Activated gamma-delta T cell (primary cell): ENCODE data around the gene MIF4GD.
"Not testable (repeated sequence)": the region's sequence is repeated elsewhere in the genome, so short reads cannot be mapped to it uniquely, and the experiment has no call there.

Experiments used
- DNase-seq: peaks from one replicate; lab custom pipeline; 2025; lab: John Stamatoyannopoulos, UW

The MIF4GD gene

DNA sequence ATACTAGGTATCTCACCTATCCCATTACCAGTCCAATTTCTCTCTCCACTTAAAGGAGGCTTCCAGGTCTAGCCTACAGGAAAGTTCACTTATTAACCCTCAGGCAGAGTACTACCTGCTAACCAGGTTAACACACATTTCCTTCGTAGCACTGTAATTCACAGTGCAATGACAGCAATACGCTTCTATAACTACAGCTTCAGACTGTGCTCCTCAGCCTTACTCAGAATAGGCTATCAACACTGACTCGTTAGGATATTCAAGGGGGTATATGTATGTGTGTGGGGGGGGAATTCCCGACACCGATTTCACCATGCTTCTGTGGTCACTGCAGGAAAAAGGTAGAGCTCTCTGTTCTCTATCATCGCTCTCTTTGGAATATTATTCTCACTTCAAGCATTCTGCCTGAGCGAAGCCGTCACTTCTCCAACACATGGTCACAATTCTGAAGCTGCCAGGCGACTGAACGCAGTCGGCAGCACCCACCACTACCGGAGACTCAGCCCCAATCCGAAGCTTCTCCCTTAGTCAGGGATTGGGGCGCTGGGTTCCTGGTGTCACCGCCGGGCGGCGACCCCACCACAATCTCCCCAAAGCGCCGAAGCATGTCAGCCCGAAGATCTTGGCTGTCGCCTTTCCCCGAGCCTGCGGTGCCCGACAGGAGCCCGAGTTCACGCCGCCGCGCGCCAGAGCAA is 10.2 kb downstream of the MIF4GD start:
- DNase-seq, result no peak

- DNase-seq, result not testable (repeated sequence)
Observed at GRCh38 chr17:75257228-75257627, 13.8 kb downstream of the MIF4GD start.

GRCh38 chr17:75255954-75256698 is 14.9 kb downstream of the MIF4GD start:
- not testable (repeated sequence) for DNase-seq

- DNase-seq, result no peak
Observed at GRCh38 chr17:75252039-75252816, 18.8 kb downstream of the MIF4GD start.

- DNase-seq, result no peak
Observed at GRCh38 chr17:75250009-75250471, 21.0 kb downstream of the MIF4GD start.

- DNase-seq, result no peak
Observed at GRCh38 chr17:75249564-75249963, 21.5 kb downstream of the MIF4GD start.

DNA sequence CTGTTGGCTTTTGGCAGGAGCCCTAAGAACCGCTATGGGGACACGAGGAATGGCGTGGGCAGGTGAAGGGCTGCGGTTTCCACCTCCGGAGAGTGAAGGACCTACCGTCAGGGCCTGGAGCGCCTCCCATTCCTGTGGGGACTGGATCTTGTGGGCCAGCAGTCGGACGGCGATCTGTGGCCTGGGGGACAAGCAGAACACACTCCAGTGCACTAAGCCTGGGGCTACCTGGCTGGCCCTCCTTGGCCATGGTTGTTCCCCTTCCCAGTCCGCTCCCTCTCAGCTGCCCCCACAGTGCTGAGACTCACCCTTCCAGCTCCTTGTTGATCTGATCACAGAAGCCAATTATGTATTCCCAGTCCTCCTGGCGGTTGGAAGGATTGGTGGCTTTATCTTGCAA is 24.6 kb downstream of the MIF4GD start:
- DNase-seq, result no peak

- no peak for DNase-seq
Observed at GRCh38 chr17:75245011-75245410, 26.0 kb downstream of the MIF4GD start.

- no peak for DNase-seq
Observed at GRCh38 chr17:75244133-75244866, 26.7 kb downstream of the MIF4GD start.

DNA sequence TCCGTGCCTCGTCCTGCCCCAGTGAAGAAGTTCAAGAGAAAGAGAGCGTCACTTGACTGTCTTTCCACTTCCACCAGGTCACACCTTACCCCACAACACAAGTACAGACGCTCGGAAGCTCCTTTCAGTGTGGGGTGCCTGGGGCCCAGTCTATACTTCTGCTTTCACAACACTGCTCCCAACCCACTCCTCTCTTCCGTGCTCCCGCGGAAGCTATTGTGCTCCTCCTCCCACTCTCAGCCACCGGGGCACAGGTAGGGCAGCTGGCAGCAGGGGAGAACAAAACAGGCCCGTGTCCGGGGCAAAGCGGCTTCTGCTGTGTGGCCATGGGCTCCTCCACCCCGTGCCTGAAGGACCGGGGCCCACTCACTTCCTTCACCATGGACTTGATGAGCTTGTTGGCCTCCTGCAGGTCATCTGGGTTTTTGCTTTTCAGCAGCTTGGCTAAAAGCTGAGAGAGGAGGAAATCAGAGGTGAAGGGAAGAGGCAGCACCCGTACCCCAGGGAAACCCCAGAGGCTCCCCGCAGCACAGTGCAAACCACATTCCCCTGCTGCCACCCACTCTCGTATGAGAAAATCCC is 28.5 kb downstream of the MIF4GD start:
- DNase-seq, result no peak

DNA sequence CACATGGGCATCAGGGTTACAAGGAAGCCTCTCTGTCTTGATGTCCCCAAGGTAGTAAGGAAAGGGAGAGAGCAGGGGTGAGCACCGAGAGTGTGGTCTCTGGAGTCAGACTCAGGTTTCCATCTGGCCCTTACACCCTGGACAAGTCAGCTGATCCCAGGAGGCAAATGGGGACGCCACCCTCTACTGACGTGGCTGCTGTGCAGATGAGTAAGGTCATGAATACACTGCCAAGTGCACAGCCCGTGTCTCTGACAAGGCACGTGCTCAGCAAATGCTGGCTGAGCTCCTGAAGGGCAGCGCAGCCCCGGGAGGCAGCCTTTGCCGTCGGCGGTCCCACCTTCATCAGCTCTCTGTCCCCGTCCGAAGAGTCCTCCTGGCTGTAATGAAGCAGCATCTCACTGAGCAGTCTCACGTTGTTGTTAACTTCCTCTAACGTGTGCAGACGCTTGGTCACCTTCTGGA is 29.0 kb downstream of the MIF4GD start:
- no peak for DNase-seq

DNA sequence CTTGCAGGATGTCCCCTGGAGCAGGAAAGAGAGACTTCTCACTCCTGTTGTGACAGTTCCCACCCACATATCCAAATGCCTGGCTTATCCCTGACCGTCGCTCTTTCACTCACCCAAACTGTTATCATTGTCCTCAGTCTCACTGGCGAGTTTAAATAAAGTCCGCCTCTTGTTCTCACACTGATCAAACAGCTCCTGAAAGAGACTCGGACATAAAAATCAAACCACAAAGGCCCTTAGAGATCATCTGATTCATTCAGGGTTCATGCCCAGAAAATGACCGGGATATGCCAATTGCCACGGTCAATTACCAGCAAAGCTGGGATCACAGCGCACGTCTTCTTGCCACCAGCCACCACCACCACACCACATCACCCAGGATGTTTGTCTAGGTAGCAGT is 29.5 kb downstream of the MIF4GD start:
- DNase-seq, result no peak

GRCh38 chr17:75241143-75241430 is 29.9 kb downstream of the MIF4GD start:
- no peak for DNase-seq

- no peak for DNase-seq
Observed at GRCh38 chr17:75240394-75241142, 30.5 kb downstream of the MIF4GD start.

- DNase-seq, result no peak
Observed at GRCh38 chr17:75239778-75240393, 31.1 kb downstream of the MIF4GD start.

- no peak for DNase-seq
Observed at GRCh38 chr17:75239214-75239613, 31.8 kb downstream of the MIF4GD start.

DNA sequence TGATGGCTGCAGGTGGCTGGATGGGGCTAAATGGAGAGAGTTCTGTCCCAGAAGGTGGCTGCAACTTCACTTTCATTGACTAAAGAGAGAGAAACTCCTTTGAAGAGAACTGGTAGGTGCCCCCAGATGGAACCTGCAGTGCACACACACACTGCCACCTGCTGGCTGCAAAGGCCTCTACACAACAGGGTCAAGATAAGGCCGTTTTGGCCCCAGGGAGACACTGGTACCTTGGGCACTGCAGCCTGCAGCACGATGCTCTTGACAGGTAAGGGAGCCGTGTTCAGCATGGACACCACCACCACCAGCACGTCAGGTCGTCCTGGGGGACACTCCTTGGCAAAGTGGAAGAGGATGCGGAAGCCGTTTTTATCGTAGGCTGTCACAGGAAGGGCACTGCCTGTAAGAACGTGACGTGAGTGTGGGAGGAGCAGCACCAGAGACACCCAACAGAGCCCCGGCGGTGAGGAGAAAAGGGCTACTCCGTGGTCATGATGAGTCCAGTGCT is 32.3 kb downstream of the MIF4GD start:
- no peak for DNase-seq

DNA sequence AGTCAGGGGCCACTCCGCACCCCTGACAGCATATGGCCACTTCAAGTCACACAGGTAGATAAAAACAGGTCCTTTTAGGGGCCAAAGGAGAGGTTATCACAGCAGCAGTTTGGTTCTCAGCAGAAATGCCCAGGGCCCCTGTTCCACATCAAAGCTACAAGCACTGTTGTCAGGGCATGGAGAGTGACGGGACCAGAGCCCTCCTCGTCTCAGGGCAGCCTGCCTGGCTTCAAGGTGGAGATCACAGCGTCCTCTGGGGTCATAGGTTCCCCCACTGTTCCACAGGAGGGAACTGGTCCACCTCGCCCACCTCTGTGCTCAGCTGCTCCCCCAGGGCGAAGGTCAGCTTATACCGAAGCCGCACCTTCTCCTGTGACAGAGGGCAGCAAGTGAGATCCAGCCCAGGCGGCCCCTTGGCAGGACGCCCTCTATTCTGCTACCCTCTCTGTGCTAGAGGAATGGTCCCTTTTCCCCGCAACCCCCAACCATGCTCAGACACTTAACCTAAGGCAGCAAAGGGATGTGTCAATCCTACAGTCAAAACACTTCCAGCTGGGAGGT is 32.9 kb downstream of the MIF4GD start:
- DNase-seq, result no peak

- DNase-seq, result no peak
Observed at GRCh38 chr17:75237100-75238014, 33.7 kb downstream of the MIF4GD start.
